Thyroid gland (tissue), 4 donors: ENCODE measurements around the gene PLEKHM2.

Source experiments
- POLR2A ChIP-seq, 2 donors: fragments of 450-650 bp; IDR thresholded peaks; one replicate each; pipeline ENCODE4 v1.6.1; 2017; ENCODE audit warnings: antibody characterized with exemption in 2 of 2, mild to moderate bottlenecking in 2 of 2, moderate library complexity in 1 of 2
- TF ChIP-seq, protein P1 (sequence below), 6 experiments: fragments of 200-600 bp in 3 of 6; fragments of 450-650 bp in 3 of 6; sonication (generic) in 3 of 6; IDR thresholded peaks; one replicate each; pipeline ENCODE4 v1.5.1; 2016 to 2019; ENCODE audit warnings: antibody characterized with exemption in 6 of 6, mild to moderate bottlenecking in 2 of 6, inconsistent platforms in 1 of 6, moderate library complexity in 1 of 6

- TF ChIP-seq POLR2A (IDR thresholded peaks at IDR 0.05) = no peak
- TF ChIP-seq, protein P1, sequence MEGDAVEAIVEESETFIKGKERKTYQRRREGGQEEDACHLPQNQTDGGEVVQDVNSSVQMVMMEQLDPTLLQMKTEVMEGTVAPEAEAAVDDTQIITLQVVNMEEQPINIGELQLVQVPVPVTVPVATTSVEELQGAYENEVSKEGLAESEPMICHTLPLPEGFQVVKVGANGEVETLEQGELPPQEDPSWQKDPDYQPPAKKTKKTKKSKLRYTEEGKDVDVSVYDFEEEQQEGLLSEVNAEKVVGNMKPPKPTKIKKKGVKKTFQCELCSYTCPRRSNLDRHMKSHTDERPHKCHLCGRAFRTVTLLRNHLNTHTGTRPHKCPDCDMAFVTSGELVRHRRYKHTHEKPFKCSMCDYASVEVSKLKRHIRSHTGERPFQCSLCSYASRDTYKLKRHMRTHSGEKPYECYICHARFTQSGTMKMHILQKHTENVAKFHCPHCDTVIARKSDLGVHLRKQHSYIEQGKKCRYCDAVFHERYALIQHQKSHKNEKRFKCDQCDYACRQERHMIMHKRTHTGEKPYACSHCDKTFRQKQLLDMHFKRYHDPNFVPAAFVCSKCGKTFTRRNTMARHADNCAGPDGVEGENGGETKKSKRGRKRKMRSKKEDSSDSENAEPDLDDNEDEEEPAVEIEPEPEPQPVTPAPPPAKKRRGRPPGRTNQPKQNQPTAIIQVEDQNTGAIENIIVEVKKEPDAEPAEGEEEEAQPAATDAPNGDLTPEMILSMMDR (IDR thresholded peaks at IDR 0.05) = no peak
Observed at GRCh38 chr1:15730936-15731335, 46.8 kb downstream of the PLEKHM2 start.
